Measurements from ENCODE around the gene SLC25A1. TPM values are rescaled to one million over a fixed set of nuclear protein-coding genes. Genes with fewer than 3 reads are reported as not detected.

The SLC25A1 gene
- polyA plus RNA-seq, 1 of the 3 experiments (the other 2 are of a cell fraction): 44.7 TPM

DNA sequence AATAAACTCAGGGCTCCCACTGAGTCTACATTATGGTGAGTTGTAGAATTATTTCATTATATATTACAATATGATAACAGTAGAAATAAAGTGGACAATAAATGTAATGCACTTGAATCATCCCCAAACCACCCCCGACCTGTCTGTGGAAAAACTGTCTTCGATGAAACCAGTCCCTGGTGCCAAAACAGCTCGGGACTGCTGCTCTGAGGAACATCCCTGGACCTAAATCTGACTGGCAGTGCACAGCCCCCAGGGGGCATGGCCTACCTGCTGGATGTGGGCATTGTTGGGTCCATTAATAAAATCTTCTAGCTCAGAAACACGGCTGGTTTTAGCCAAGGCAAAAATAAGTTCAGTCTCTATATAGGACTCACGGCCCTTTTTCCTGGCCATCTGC lies 29.3 kb upstream of the SLC25A1 start (continued):
- TF ChIP-seq, protein P1, sequence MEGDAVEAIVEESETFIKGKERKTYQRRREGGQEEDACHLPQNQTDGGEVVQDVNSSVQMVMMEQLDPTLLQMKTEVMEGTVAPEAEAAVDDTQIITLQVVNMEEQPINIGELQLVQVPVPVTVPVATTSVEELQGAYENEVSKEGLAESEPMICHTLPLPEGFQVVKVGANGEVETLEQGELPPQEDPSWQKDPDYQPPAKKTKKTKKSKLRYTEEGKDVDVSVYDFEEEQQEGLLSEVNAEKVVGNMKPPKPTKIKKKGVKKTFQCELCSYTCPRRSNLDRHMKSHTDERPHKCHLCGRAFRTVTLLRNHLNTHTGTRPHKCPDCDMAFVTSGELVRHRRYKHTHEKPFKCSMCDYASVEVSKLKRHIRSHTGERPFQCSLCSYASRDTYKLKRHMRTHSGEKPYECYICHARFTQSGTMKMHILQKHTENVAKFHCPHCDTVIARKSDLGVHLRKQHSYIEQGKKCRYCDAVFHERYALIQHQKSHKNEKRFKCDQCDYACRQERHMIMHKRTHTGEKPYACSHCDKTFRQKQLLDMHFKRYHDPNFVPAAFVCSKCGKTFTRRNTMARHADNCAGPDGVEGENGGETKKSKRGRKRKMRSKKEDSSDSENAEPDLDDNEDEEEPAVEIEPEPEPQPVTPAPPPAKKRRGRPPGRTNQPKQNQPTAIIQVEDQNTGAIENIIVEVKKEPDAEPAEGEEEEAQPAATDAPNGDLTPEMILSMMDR (IDR thresholded peaks at IDR 0.05): no peak
- TF ChIP-seq SIN3A (IDR thresholded peaks at IDR 0.05; ENCODE audit: borderline replicate concordance, low read depth, low read length) (no peak), USF2 (IDR thresholded peaks at IDR 0.05; ENCODE audit: borderline replicate concordance, low read depth, low read length) (no peak), FOXJ3 (CRISPR knock-in tag; IDR thresholded peaks at IDR 0.05) (no peak), TEAD4 (IDR thresholded peaks at IDR 0.05; ENCODE audit: borderline replicate concordance, insufficient read depth) (no peak), GATA2 (CRISPR knock-in tag; IDR thresholded peaks at IDR 0.05) (no peak), PBX3 (IDR thresholded peaks at IDR 0.05) (no peak), RCOR1 (IDR thresholded peaks at IDR 0.05; ENCODE audit: low read length) (no peak), POLR2AphosphoS5 (IDR thresholded peaks at IDR 0.05; ENCODE audit: low read depth, low read length) (no peak), RXRA (IDR thresholded peaks at IDR 0.05; ENCODE audit: borderline replicate concordance, low read depth) (no peak), GABPA (IDR thresholded peaks at IDR 0.05; ENCODE audit: low read depth) (no peak), CHD2 (IDR thresholded peaks at IDR 0.05; ENCODE audit: low read length, partially characterized antibody) (no peak), YY1 (IDR thresholded peaks at IDR 0.05; ENCODE audit: low read depth) (no peak), RFX5 (IDR thresholded peaks at IDR 0.05; ENCODE audit: low read length) (no peak), RAD21 (IDR thresholded peaks at IDR 0.05; ENCODE audit: low read length) (no peak)
- TF ChIP-seq, protein P2, sequence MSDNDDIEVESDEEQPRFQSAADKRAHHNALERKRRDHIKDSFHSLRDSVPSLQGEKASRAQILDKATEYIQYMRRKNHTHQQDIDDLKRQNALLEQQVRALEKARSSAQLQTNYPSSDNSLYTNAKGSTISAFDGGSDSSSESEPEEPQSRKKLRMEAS (IDR thresholded peaks at IDR 0.05; ENCODE audit: low read depth): no peak

DNA sequence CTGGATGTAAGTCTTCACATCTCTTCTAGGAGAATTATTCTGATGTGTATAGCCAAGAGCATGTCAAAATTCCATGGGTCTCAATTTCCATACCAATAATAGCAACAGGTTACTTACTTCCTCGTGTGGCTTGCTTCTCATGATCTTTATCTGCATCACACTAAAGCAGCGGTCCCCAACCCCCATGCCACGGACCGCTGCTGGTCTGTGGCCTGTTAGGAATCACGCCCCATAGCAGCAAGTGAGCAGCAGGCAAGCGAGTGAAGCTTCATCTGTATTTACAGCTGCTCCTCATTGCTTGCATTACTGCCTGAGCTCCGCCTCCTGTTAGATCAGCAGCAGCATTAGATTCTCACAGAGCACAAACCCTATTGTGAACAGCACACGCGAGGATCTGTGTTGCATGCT lies 28.9 kb upstream of the SLC25A1 start:
- POLR2A ChIA-PET: interaction anchor here (1.4 kb wide), 1 partner anchor 28 kb away, joined by 6 read pairs; the partner anchor contains the start of gene SLC25A1

More for the DNA sequence above, 28.9 kb upstream of the SLC25A1 start:
- Histone ChIP-seq H3K9me2 (no peaks in the 10 kb centered on the region), H3K27me3 (ENCODE audit: insufficient read depth) (no peaks in the 10 kb centered on the region), H3K79me2 (ENCODE audit: insufficient read depth) (no peaks in the 10 kb centered on the region), H2AFZ (ENCODE audit: low read depth) (no peak overlapping the region), H3K9me3 (no peaks in the 10 kb centered on the region), H3K4me3 (ENCODE audit: low read depth in 2 of 2, low read length in 1 of 2) (no peak overlapping the region), H3K4me1 (ENCODE audit: control insufficient read depth in 1 of 2, insufficient read depth in 2 of 2, low read depth in 1 of 2, low read length in 1 of 2) (peaks cover 0 to 45% of the 10 kb centered on the region in 2 experiments; a peak in 2 of 4 replicates), H4K20me1 (ENCODE audit: insufficient read depth) (no peaks in the 10 kb centered on the region), H3K36me3 (replicated peaks in 1 of 2; ENCODE audit: control insufficient read depth in 1 of 2, insufficient read depth in 2 of 2, low read length in 1 of 2) (peaks cover 8 to 18% of the 10 kb centered on the region in 2 experiments), H3F3A (replicated peaks; ENCODE audit: insufficient read depth) (no peaks in the 10 kb centered on the region), H3K4me2 (no peak overlapping the region), H3K9ac (no peak overlapping the region), H3K27ac (ENCODE audit: low read depth in 2 of 2, low read length in 1 of 2) (peak overlapping the region in 1 of 2 experiments; percentile 98; a peak in 2 of 4 replicates)
- TF ChIP-seq GATA2 (CRISPR knock-in tag; IDR thresholded peaks at IDR 0.05) (peak; percentile 56; the same call in 1 of the 2 replicates), RAD21 (IDR thresholded peaks at IDR 0.05; ENCODE audit: low read length) (no peak), POLR2AphosphoS5 (IDR thresholded peaks at IDR 0.05; ENCODE audit: low read depth, low read length) (no peak), FOSL2 (IDR thresholded peaks at IDR 0.05; ENCODE audit: borderline replicate concordance, low read depth) (no peak), NRF1 (IDR thresholded peaks at IDR 0.05; ENCODE audit: low read depth, low read length) (no peak), FOXJ3 (CRISPR knock-in tag; IDR thresholded peaks at IDR 0.05) (no peak), MXI1 (IDR thresholded peaks at IDR 0.05; ENCODE audit: low read depth, low read length) (no peak), TAF1 (IDR thresholded peaks at IDR 0.05; ENCODE audit: borderline replicate concordance, low read depth, low read length) (no peak), CHD2 (IDR thresholded peaks at IDR 0.05; ENCODE audit: low read length, partially characterized antibody) (peak; percentile 21), MEF2A (IDR thresholded peaks at IDR 0.05; ENCODE audit: borderline replicate concordance, low read depth) (no peak)
- TF ChIP-seq, protein P1 (IDR thresholded peaks at IDR 0.05): no peak
- DNase-seq: no peak
- CTCF ChIA-PET: interaction anchor here (1.8 to 5.2 kb wide), 2 partner anchors 28 to 63 kb away, joined by 5 to 23 read pairs; partner anchors contain the start of genes ESS2 and SLC25A1
- 90% methylated on average over 9 of the region's 9 CpGs for WGBS (ENCODE audit: low lambda C conversion rate)
